HL-60 (cell line): Measurements from ENCODE around the gene CXXC1.

Experiments
- DNase-seq, 2 experiments: peaks; one replicate each; pipeline ENCODE4 v3.0.0-alpha.2; 2010 to 2020; ENCODE audit warnings: low read depth in 1 of 2, low spot score in 1 of 2
- H3K27ac ChIP-seq: fragments of 250-450 bp; sonication (Bioruptor Pico); replicated peaks from 2 replicates; pipeline ENCODE4 v1.5.1; 2020; ENCODE audit warnings: mild to moderate bottlenecking, moderate library complexity
- H3K27me3 ChIP-seq: fragments of 250-450 bp; sonication (Bioruptor Pico); 2 replicates; pipeline ENCODE4 v1.5.1; 2021; ENCODE audit warnings: mild to moderate bottlenecking, moderate library complexity; ENCODE audit not compliant: insufficient read depth, poor library complexity, severe bottlenecking
- H3K4me3 ChIP-seq: replicated peaks from 2 replicates; pipeline ENCODE4 v1.5.1; 2011; ENCODE audit warnings: mild to moderate bottlenecking, control low read depth, low read length; ENCODE audit not compliant: insufficient read depth
- CTCF ChIP-seq: IDR thresholded peaks from one replicate; pipeline ENCODE4 v1.5.1; 2011; ENCODE audit warnings: low read length, control low read depth, inconsistent platforms; ENCODE audit not compliant: insufficient read depth
- GABPA ChIP-seq: IDR thresholded peaks from 2 replicates; pipeline ENCODE4 v1.6.1; 2012; ENCODE audit warnings: low read depth
- POLR2AphosphoS5 ChIP-seq: IDR thresholded peaks from 2 replicates; pipeline ENCODE4 v1.6.1; 2012; ENCODE audit warnings: low read depth
- REST ChIP-seq: IDR thresholded peaks from 2 replicates; pipeline ENCODE4 v1.6.1; 2012; ENCODE audit warnings: low read depth; ENCODE audit not compliant: insufficient replicate concordance
- SPI1 ChIP-seq: IDR thresholded peaks from 2 replicates; pipeline ENCODE4 v1.6.1; 2012; ENCODE audit warnings: low read depth, mild to moderate bottlenecking, borderline replicate concordance

Gene CXXC1

GRCh38 chr18:50285631-50286321 lies 1.7 kb downstream of the CXXC1 start:
- no peak for DNase-seq
- no peaks in the 10 kb centered on the region for H3K27me3 ChIP-seq
- H3K27ac ChIP-seq, result no peak overlapping the region
- H3K4me3 ChIP-seq, result peak overlapping the region; percentile 85; the same call in 1 of the 2 replicates
- TF ChIP-seq CTCF (no peak), POLR2AphosphoS5 (no peak), GABPA (no peak), SPI1 (no peak), REST (no peak)

- TF ChIP-seq SPI1, result no peak
- no peak for TF ChIP-seq REST
- no peak for TF ChIP-seq CTCF
- TF ChIP-seq GABPA, result no peak
- no peak for TF ChIP-seq POLR2AphosphoS5
- no peak overlapping the region for H3K4me3 ChIP-seq
- no peak overlapping the region for H3K27ac ChIP-seq
- H3K27me3 ChIP-seq, result no peaks in the 10 kb centered on the region
- no peak for DNase-seq
Observed at GRCh38 chr18:50285071-50285470, 2.4 kb downstream of the CXXC1 start.

GRCh38 chr18:50284255-50284885 lies 3.1 kb downstream of the CXXC1 start:
- Histone ChIP-seq H3K27ac (no peak overlapping the region), H3K4me3 (no peak overlapping the region), H3K27me3 (no peaks in the 10 kb centered on the region)
- TF ChIP-seq GABPA (no peak), CTCF (no peak), POLR2AphosphoS5 (no peak), SPI1 (no peak), REST (no peak)
- no peak for DNase-seq
